Spleen (tissue), 7 donors: ENCODE data around the gene EPX.

Experiments used
- POLR2A ChIP-seq, 3 donors: fragments of 450-650 bp; IDR thresholded peaks; one replicate each; pipeline ENCODE4 v1.5.1; 2017; ENCODE audit warnings: antibody characterized with exemption in 3 of 3, mild to moderate bottlenecking in 1 of 3
- POLR2AphosphoS5 ChIP-seq, 3 donors: sonication (generic); formaldehyde crosslinking; IDR thresholded peaks; one replicate each; pipeline ENCODE4 v1.5.1; 2017; ENCODE audit warnings: antibody characterized with exemption in 3 of 3
- TF ChIP-seq, protein P1 (sequence below), 11 experiments: fragments of 200-600 bp in 7 of 11; fragments of 450-650 bp in 4 of 11; sonication (generic) in 4 of 11; IDR thresholded peaks in 8 of 11; conservative IDR thresholded peaks in 3 of 11; 1 replicate in 7 of 11; 2 replicates in 4 of 11; pipeline versions ENCODE4 v1.4.0 to v1.8.0; 2016 to 2021; ENCODE audit warnings: antibody characterized with exemption in 11 of 11, inconsistent platforms in 4 of 11, mild to moderate bottlenecking in 1 of 11
- donor health status: DM: no; HTN: no; CAD: no; lungs with moderate emphysema.
- donor health status: DM: no; HTN: no; CAD: no.
- donor health status: DM: no; HTN: no; CAD: no.

DNA sequence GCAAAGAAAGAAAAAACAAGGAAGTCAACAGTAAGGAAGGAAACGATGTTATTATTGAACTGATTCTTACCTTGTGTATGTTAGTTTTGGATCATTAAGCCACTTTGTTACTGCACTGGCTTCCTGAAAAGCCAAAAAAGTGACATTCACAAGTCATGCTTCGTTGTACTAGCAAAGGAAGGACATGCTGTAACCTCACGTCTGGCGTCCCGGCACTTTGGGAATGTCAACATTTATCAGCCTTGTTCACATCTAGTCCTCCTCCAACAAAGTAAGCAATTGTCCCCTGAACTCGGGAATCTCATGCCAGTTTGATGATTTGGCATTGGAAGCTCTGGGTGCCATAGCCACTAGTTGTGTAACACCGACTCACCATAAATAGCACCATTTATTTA lies 27.3 kb downstream of the EPX start:
- TF ChIP-seq, protein P1, sequence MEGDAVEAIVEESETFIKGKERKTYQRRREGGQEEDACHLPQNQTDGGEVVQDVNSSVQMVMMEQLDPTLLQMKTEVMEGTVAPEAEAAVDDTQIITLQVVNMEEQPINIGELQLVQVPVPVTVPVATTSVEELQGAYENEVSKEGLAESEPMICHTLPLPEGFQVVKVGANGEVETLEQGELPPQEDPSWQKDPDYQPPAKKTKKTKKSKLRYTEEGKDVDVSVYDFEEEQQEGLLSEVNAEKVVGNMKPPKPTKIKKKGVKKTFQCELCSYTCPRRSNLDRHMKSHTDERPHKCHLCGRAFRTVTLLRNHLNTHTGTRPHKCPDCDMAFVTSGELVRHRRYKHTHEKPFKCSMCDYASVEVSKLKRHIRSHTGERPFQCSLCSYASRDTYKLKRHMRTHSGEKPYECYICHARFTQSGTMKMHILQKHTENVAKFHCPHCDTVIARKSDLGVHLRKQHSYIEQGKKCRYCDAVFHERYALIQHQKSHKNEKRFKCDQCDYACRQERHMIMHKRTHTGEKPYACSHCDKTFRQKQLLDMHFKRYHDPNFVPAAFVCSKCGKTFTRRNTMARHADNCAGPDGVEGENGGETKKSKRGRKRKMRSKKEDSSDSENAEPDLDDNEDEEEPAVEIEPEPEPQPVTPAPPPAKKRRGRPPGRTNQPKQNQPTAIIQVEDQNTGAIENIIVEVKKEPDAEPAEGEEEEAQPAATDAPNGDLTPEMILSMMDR (IDR thresholded peaks at IDR 0.05 in 8 of 11, conservative IDR thresholded peaks at IDR 0.05 in 3 of 11) = no peak
- TF ChIP-seq POLR2AphosphoS5 (IDR thresholded peaks at IDR 0.05) (no peak), POLR2A (IDR thresholded peaks at IDR 0.05) (no peak)
